Upper lobe of left lung (tissue), 6 donors: ENCODE results near the gene ZNF805. TPM values are rescaled to one million over a fixed set of nuclear protein-coding genes. Genes with fewer than 3 reads are reported as not detected.

Experiments
- ATAC-seq, 2 donors: fragments of 200-7000 bp; cut with Tn5 transposase; one replicate each; pipeline ENCODE4 v1.9.1; 2022; ENCODE audit warnings: mild to moderate bottlenecking in 2 of 2, moderate library complexity in 2 of 2; ENCODE audit not compliant: low FRiP score in 2 of 2
- DNase-seq, 2 donors: peaks; one replicate each; pipeline ENCODE4 v3.0.0-alpha.2; 2019 to 2020
- H3K27ac ChIP-seq, 4 donors: fragments of 200-600 bp; sonication (generic); one replicate each; pipeline ENCODE4 v1.5.1; 2016 to 2019
- H3K27me3 ChIP-seq, 4 donors: fragments of 200-600 bp; sonication (generic); one replicate each; pipeline ENCODE4 v1.5.1; 2017 to 2019
- H3K36me3 ChIP-seq, 4 donors: fragments of 200-600 bp; sonication (generic); one replicate each; pipeline ENCODE4 v1.5.1; 2016 to 2019
- H3K4me1 ChIP-seq, 4 donors: fragments of 200-600 bp; sonication (generic); one replicate each; pipeline ENCODE4 v1.5.1; 2018 to 2019
- H3K4me3 ChIP-seq, 4 donors: fragments of 200-600 bp; sonication (generic); one replicate each; pipeline ENCODE4 v1.5.1; 2017 to 2019; ENCODE audit warnings: mild to moderate bottlenecking in 2 of 4, moderate library complexity in 1 of 4
- H3K9me3 ChIP-seq, 4 donors: fragments of 200-600 bp; sonication (generic); one replicate each; pipeline ENCODE4 v1.5.1; 2018 to 2019
- CTCF ChIP-seq, 6 experiments: fragments of 450-650 bp in 4 of 6; fragments of 200-600 bp in 2 of 6; sonication (generic) in 2 of 6; IDR thresholded peaks; one replicate each; pipeline ENCODE4 v1.5.1; 2016 to 2019; ENCODE audit warnings: antibody characterized with exemption in 6 of 6
- EP300 ChIP-seq, 4 donors: sonication (generic); formaldehyde crosslinking; IDR thresholded peaks; one replicate each; pipeline ENCODE4 v1.5.1; 2017; ENCODE audit warnings: antibody characterized with exemption in 4 of 4, control low read depth in 2 of 4
- POLR2A ChIP-seq, 4 donors: fragments of 450-650 bp; IDR thresholded peaks; one replicate each; pipeline ENCODE4 v1.5.1; 2016 to 2017; ENCODE audit warnings: antibody characterized with exemption in 4 of 4, mild to moderate bottlenecking in 2 of 4
- POLR2AphosphoS5 ChIP-seq, 2 donors: sonication (generic); formaldehyde crosslinking; IDR thresholded peaks; one replicate each; pipeline ENCODE4 v1.5.1; 2017; ENCODE audit warnings: antibody characterized with exemption in 2 of 2
- WGBS, 2 donors: methylation state at CpG; one replicate each; pipeline ENCODE4 v1.1.5; 2017 to 2018; 5-methylcytosine and 5-hydroxymethylcytosine counted together
- total RNA-seq, 6 donors: library from RNA; depleted of rRNA in 4 of 6; stranded (reverse); fragments of >200 nt in 4 of 6; gene quantifications; one replicate each; pipeline versions ENCODE4 v1.1.0 to v1.2.1, GENCODE V29; 2016 to 2021
- donor health status: DM: no; HTN: no; CAD: no; lungs with moderate emphysema.
- donor health status: DM: no; HTN: yes; CAD: no; lungs with severe emphysema.

ZNF805 gene
- total RNA-seq, 6 donors from 2014 or later = 10.5 to 18.8 (median 12.8) TPM

- TF ChIP-seq CTCF (IDR thresholded peaks at IDR 0.05) (no peak), POLR2AphosphoS5 (IDR thresholded peaks at IDR 0.05) (no peak), EP300 (IDR thresholded peaks at IDR 0.05) (no peak), POLR2A (IDR thresholded peaks at IDR 0.05) (no peak)
- Histone ChIP-seq H3K27ac (no peak overlapping the region), H3K9me3 (no peaks in the 10 kb centered on the region), H3K4me3 (no peak overlapping the region), H3K36me3 (no peaks in the 10 kb centered on the region), H3K27me3 (no peaks in the 10 kb centered on the region), H3K4me1 (no peaks in the 10 kb centered on the region)
- DNase-seq = no peak
- WGBS, 2 donors = 80 to 100% methylated on average over 1 of the region's 1 CpG
- no peak for ATAC-seq
These were observed 7.2 kb upstream of the ZNF805 start for GRCh38 chr19:57233207-57233606.

- TF ChIP-seq POLR2AphosphoS5 (IDR thresholded peaks at IDR 0.05) = no peak
- TF ChIP-seq CTCF (IDR thresholded peaks at IDR 0.05) = no peak
- no peak for TF ChIP-seq POLR2A (IDR thresholded peaks at IDR 0.05)
- TF ChIP-seq EP300 (IDR thresholded peaks at IDR 0.05) = no peak
- H3K36me3 ChIP-seq = peaks cover 4 to 19% (median 10%) of the 10 kb centered on the region in 4 donors
- no peaks in the 10 kb centered on the region for H3K9me3 ChIP-seq
- ATAC-seq (peak; percentile 15 to 31), DNase-seq (no peak)
- peak overlapping the region; percentile 89 to 94 (median 92) for H3K27ac ChIP-seq
- 31 to 32% methylated on average over 11 to 12 of the region's 12 CpGs for WGBS, 2 donors
- peaks cover 18 to 23% (median 20%) of the 10 kb centered on the region in 4 donors for H3K4me1 ChIP-seq
- H3K4me3 ChIP-seq = peak overlapping the region; percentile 73 to 99 (median 84)
- H3K27me3 ChIP-seq = no peaks in the 10 kb centered on the region
These were observed 486 bp upstream of the ZNF805 start for GRCh38 chr19:57239982-57240310.

- Histone ChIP-seq H3K9me3 (no peaks in the 10 kb centered on the region), H3K27ac (peak overlapping the region; percentile 89 to 94 (median 92)), H3K4me1 (peaks cover 18 to 23% (median 20%) of the 10 kb centered on the region in 4 donors), H3K27me3 (no peaks in the 10 kb centered on the region), H3K4me3 (peak overlapping the region; percentile 77 to 99 (median 94)), H3K36me3 (peaks cover 12 to 29% (median 19%) of the 10 kb centered on the region in 4 donors)
- no peak for ATAC-seq
- DNase-seq = no peak
- 16 to 21% methylated on average over 7 of the region's 7 CpGs for WGBS, 2 donors
- no peak for TF ChIP-seq CTCF (IDR thresholded peaks at IDR 0.05)
- no peak for TF ChIP-seq POLR2AphosphoS5 (IDR thresholded peaks at IDR 0.05)
- no peak for TF ChIP-seq POLR2A (IDR thresholded peaks at IDR 0.05)
These were observed 744 bp downstream of the ZNF805 start for GRCh38 chr19:57241176-57241575.

GRCh38 chr19:57242821-57243220 lies 2.4 kb downstream of the ZNF805 start:
- 94 to 96% methylated on average over 5 of the region's 5 CpGs for WGBS, 2 donors
- ATAC-seq (no peak), DNase-seq (no peak)
- peaks cover 18 to 23% (median 20%) of the 10 kb centered on the region in 4 donors for H3K4me1 ChIP-seq
- peaks cover 17 to 44% (median 29%) of the 10 kb centered on the region in 4 donors for H3K36me3 ChIP-seq
- no peak overlapping the region for H3K27ac ChIP-seq
- no peak overlapping the region for H3K4me3 ChIP-seq
- TF ChIP-seq POLR2AphosphoS5 (IDR thresholded peaks at IDR 0.05) (no peak), CTCF (IDR thresholded peaks at IDR 0.05) (no peak), POLR2A (IDR thresholded peaks at IDR 0.05) (no peak), EP300 (IDR thresholded peaks at IDR 0.05) (no peak)
- no peaks in the 10 kb centered on the region for H3K27me3 ChIP-seq
- H3K9me3 ChIP-seq = no peaks in the 10 kb centered on the region

GRCh38 chr19:57244513-57244912 lies 4.1 kb downstream of the ZNF805 start:
- Histone ChIP-seq H3K9me3 (no peaks in the 10 kb centered on the region), H3K27ac (no peak overlapping the region), H3K27me3 (no peaks in the 10 kb centered on the region), H3K36me3 (peaks cover 24 to 61% (median 40%) of the 10 kb centered on the region in 4 donors), H3K4me1 (peaks cover 18 to 23% (median 20%) of the 10 kb centered on the region in 4 donors), H3K4me3 (no peak overlapping the region)
- DNase-seq (no peak), ATAC-seq (no peak)
- WGBS, 2 donors = 89 to 93% methylated on average over 5 of the region's 5 CpGs
- no peak for TF ChIP-seq POLR2A (IDR thresholded peaks at IDR 0.05)
- no peak for TF ChIP-seq EP300 (IDR thresholded peaks at IDR 0.05)
- no peak for TF ChIP-seq CTCF (IDR thresholded peaks at IDR 0.05)
- no peak for TF ChIP-seq POLR2AphosphoS5 (IDR thresholded peaks at IDR 0.05)
